ENCODE data around the gene ENPP1. TPM values are rescaled to one million over a fixed set of nuclear protein-coding genes. Genes with fewer than 3 reads are reported as not detected.

Gene ENPP1
- total RNA-seq, 1 experiment from 2014 or later = 6.5 TPM

DNA sequence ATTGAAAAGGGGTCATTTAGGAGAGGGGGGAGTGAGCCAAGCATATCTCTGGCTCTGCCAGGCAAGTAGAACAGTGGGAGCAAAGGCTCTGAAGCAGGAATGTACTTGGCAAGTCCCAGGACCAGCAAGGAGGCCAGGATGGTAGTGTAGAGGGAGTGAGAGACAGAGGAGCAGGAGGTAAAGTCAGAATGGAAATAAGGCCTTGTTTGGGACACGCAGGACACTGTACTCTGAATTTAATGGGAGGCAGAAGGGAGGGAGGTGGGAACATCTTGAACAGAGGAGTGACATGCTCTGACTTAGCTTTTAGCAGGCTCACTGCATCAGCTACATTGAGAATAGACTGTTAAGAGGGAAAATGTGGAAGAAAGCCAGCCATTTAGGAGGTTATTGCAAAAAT is 37.0 kb upstream of the ENPP1 start:
- ATAC-seq (no peak), DNase-seq (ENCODE audit: low read depth, low spot score) (no peak)
- Histone ChIP-seq H3K27ac (ENCODE audit: low read depth, low read length) (no peak overlapping the region), H3K36me3 (ENCODE audit: control insufficient read depth in 1 of 2, insufficient read depth in 2 of 2, low read length in 2 of 2) (no peaks in the 10 kb centered on the region), H3K9ac (ENCODE audit: low read length) (no peak overlapping the region), H3K4me3 (replicated peaks in 1 of 2; ENCODE audit: low read depth in 1 of 2, low read length in 2 of 2) (no peak overlapping the region), H3K4me1 (ENCODE audit: control insufficient read depth in 1 of 2, insufficient read depth in 2 of 2, low read length in 2 of 2) (no peaks in the 10 kb centered on the region), H4K20me1 (ENCODE audit: insufficient read depth) (no peaks in the 10 kb centered on the region), H3K27me3 (ENCODE audit: insufficient read depth, low read length) (no peaks in the 10 kb centered on the region), H3K79me2 (ENCODE audit: insufficient read depth, low read length) (no peaks in the 10 kb centered on the region), H3K4me2 (ENCODE audit: low read length) (no peak overlapping the region), H2AFZ (ENCODE audit: low read depth, low read length, poor library complexity, severe bottlenecking) (no peak overlapping the region), H3K9me2 (ENCODE audit: insufficient read depth) (no peaks in the 10 kb centered on the region), H3K9me3 (ENCODE audit: control insufficient read depth in 1 of 2, insufficient read depth in 1 of 2, low read depth in 1 of 2, low read length in 2 of 2) (no peaks in the 10 kb centered on the region)
- no TSS peak for BruUV-seq (replicated peaks)
- ChIA-PET RAD21 (ENCODE audit: low non-redundant PET in 1 of 2, low total read pairs in 2 of 2, uncharacterized antibody in 2 of 2, unreplicated experiment in 2 of 2) (no interaction called here), CTCF (no interaction called here), POLR2A (no interaction called here)
- TF ChIP-seq POLR2AphosphoS5 (IDR thresholded peaks at IDR 0.05; ENCODE audit: low read depth, low read length) (no peak), SRF (IDR thresholded peaks at IDR 0.05; ENCODE audit: low read depth) (no peak), SP1 (IDR thresholded peaks at IDR 0.05; ENCODE audit: low read depth) (no peak), FOSL1 (IDR thresholded peaks at IDR 0.05; ENCODE audit: low read depth) (no peak), JUND (IDR thresholded peaks at IDR 0.05) (no peak), CBX3 (IDR thresholded peaks at IDR 0.05; ENCODE audit: low read depth) (no peak), POLR2A (IDR thresholded peaks at IDR 0.05; ENCODE audit: borderline replicate concordance, extremely low read depth, insufficient read depth, insufficient read length) (no peak)
- intact Hi-C loops (cut with micrococcal nuclease) = no loop called here

GRCh38 chr6:131773284-131773950 is 34.4 kb upstream of the ENPP1 start:
- H3K36me3 ChIP-seq (ENCODE audit: control insufficient read depth in 1 of 2, insufficient read depth in 2 of 2, low read length in 2 of 2) = no peaks in the 10 kb centered on the region
- no peak overlapping the region for H3K9ac ChIP-seq (ENCODE audit: low read length)
- no peaks in the 10 kb centered on the region for H3K27me3 ChIP-seq (ENCODE audit: insufficient read depth, low read length)
- H3K79me2 ChIP-seq (ENCODE audit: insufficient read depth, low read length) = no peaks in the 10 kb centered on the region
- CTCF ChIA-PET = no interaction called here
- H4K20me1 ChIP-seq (ENCODE audit: insufficient read depth) = no peaks in the 10 kb centered on the region
- no peak for DNase-seq (ENCODE audit: low read depth, low spot score)
- RAD21 ChIA-PET (ENCODE audit: low non-redundant PET in 1 of 2, low total read pairs in 2 of 2, uncharacterized antibody in 2 of 2, unreplicated experiment in 2 of 2) = no interaction called here
- H3K9me3 ChIP-seq (ENCODE audit: control insufficient read depth in 1 of 2, insufficient read depth in 1 of 2, low read depth in 1 of 2, low read length in 2 of 2) = no peaks in the 10 kb centered on the region
- intact Hi-C loops (cut with micrococcal nuclease) = no loop called here
- POLR2A ChIA-PET = no interaction called here
- ATAC-seq = no peak
- H3K4me2 ChIP-seq (ENCODE audit: low read length) = no peak overlapping the region
- no peaks in the 10 kb centered on the region for H3K9me2 ChIP-seq (ENCODE audit: insufficient read depth)
- H3K4me1 ChIP-seq (ENCODE audit: control insufficient read depth in 1 of 2, insufficient read depth in 2 of 2, low read length in 2 of 2) = no peaks in the 10 kb centered on the region
- BruUV-seq (replicated peaks) = no TSS peak
- H2AFZ ChIP-seq (ENCODE audit: low read depth, low read length, poor library complexity, severe bottlenecking) = no peak overlapping the region
- H3K4me3 ChIP-seq (replicated peaks in 1 of 2; ENCODE audit: low read depth in 1 of 2, low read length in 2 of 2) = no peak overlapping the region
- no peak overlapping the region for H3K27ac ChIP-seq (ENCODE audit: low read depth, low read length)
- TF ChIP-seq POLR2AphosphoS5 (IDR thresholded peaks at IDR 0.05; ENCODE audit: low read depth, low read length) (no peak), SP1 (IDR thresholded peaks at IDR 0.05; ENCODE audit: low read depth) (no peak), CTCF (IDR thresholded peaks at IDR 0.05 in 2 of 3, conservative IDR thresholded peaks at IDR 0.05 in 1 of 3; ENCODE audit: borderline replicate concordance in 1 of 3, insufficient read depth in 1 of 3, low read depth in 2 of 3, low read length in 2 of 3) (no peak), SIN3A (IDR thresholded peaks at IDR 0.05; ENCODE audit: low read depth) (no peak), ELF1 (IDR thresholded peaks at IDR 0.05; ENCODE audit: borderline replicate concordance, low read depth) (no peak), POLR2A (IDR thresholded peaks at IDR 0.05; ENCODE audit: borderline replicate concordance, extremely low read depth, insufficient read depth, insufficient read length) (no peak), EGR1 (IDR thresholded peaks at IDR 0.05; ENCODE audit: low read depth) (no peak), TCF7L2 (IDR thresholded peaks at IDR 0.05; ENCODE audit: borderline replicate concordance, extremely low read depth, insufficient read depth, insufficient read length) (no peak), RAD21 (IDR thresholded peaks at IDR 0.05; ENCODE audit: low read depth) (no peak), FOSL1 (IDR thresholded peaks at IDR 0.05; ENCODE audit: low read depth) (no peak), SRF (IDR thresholded peaks at IDR 0.05; ENCODE audit: low read depth) (no peak), ZBTB33 (IDR thresholded peaks at IDR 0.05; ENCODE audit: extremely low read depth, insufficient replicate concordance, low read length) (no peak), ZFX (IDR thresholded peaks at IDR 0.05) (no peak), JUND (IDR thresholded peaks at IDR 0.05) (no peak), EZH2 (IDR thresholded peaks at IDR 0.05) (no peak)
- TF ChIP-seq, protein P1, sequence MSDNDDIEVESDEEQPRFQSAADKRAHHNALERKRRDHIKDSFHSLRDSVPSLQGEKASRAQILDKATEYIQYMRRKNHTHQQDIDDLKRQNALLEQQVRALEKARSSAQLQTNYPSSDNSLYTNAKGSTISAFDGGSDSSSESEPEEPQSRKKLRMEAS (IDR thresholded peaks at IDR 0.05) = no peak

Measured in HCT116 (cell line).